Astrocyte of the spinal cord (primary cell): ENCODE results near the gene LRRC59.

Experiments used
- DNase-seq: peaks from one replicate; pipeline ENCODE4 v3.0.0; 2011; ENCODE audit warnings: low read depth, low spot score
- H3K4me3 ChIP-seq: 2 replicates; pipeline ENCODE4 v1.5.1; 2011; ENCODE audit warnings: low read depth, mild to moderate bottlenecking, low read length, moderate library complexity
- in situ Hi-C: cut with HindIII; loops from 2 replicates; pipeline ENCODE4 v1.10.0; 2017; ENCODE audit warnings: low sequenced_read_pairs
- TF ChIP-seq, protein P1 (sequence below): IDR thresholded peaks from 2 replicates; pipeline ENCODE4 v1.5.1; 2012; ENCODE audit warnings: low read depth, mild to moderate bottlenecking, low read length, inconsistent platforms

Gene LRRC59

DNA sequence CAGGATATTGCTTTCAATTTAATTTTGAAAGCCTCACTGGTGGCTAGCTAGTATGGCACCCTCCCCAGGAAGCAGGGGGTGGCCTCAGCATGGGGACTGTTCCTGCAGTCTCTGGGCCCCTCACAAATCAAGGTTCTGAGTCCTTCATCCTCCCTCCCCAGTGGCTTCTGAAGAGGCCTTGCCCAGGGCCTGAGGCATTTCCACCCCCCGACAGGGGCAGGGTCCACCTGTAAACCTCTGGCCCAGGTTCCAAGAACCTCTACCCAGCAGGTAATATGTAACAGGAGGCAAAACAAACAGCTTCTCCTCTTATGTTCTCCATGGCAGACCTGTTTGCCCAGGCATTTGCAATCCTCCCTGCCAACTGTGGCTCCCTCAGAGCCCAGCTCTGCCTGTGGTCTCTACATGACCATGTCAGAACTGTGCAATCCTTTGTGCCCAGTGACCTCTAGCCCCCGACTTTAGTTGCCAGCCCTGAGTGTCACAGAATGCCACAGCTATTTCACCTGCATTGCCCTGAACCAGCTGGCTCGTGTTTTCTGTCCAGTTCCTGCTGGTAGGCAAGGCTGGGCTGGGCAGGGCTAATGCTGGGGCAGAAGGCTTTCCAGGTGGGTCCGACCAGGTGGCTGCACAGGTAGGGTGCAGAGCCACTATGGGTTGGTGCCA is 43.0 kb upstream of the LRRC59 start:
- no peak for DNase-seq
- in situ Hi-C loops: no loop called here
- H3K4me3 ChIP-seq: no peak overlapping the region
- TF ChIP-seq, protein P1, sequence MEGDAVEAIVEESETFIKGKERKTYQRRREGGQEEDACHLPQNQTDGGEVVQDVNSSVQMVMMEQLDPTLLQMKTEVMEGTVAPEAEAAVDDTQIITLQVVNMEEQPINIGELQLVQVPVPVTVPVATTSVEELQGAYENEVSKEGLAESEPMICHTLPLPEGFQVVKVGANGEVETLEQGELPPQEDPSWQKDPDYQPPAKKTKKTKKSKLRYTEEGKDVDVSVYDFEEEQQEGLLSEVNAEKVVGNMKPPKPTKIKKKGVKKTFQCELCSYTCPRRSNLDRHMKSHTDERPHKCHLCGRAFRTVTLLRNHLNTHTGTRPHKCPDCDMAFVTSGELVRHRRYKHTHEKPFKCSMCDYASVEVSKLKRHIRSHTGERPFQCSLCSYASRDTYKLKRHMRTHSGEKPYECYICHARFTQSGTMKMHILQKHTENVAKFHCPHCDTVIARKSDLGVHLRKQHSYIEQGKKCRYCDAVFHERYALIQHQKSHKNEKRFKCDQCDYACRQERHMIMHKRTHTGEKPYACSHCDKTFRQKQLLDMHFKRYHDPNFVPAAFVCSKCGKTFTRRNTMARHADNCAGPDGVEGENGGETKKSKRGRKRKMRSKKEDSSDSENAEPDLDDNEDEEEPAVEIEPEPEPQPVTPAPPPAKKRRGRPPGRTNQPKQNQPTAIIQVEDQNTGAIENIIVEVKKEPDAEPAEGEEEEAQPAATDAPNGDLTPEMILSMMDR: no peak

DNA sequence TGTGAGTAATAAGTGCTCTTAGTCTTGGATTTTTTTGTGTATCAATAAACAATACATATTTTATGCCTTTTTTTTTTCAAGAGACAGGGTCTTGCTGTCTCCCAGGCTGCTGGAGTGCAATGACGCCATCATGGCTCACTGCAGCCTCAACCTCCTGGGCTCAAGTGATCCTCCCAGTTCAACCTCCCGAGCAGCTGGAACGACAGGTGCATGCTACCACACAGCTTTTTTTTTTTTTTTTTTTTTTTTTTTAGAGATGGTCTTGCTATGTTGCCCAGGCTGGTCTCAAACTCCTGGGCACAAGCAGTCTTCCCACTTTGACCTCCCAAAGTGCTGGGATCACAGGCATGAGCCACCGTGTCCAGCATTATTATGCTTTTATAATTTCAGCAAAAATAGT is 41.7 kb upstream of the LRRC59 start:
- TF ChIP-seq, protein P1: no peak
- H3K4me3 ChIP-seq: no peak overlapping the region
- DNase-seq: no peak
- in situ Hi-C loops: no loop called here

DNA sequence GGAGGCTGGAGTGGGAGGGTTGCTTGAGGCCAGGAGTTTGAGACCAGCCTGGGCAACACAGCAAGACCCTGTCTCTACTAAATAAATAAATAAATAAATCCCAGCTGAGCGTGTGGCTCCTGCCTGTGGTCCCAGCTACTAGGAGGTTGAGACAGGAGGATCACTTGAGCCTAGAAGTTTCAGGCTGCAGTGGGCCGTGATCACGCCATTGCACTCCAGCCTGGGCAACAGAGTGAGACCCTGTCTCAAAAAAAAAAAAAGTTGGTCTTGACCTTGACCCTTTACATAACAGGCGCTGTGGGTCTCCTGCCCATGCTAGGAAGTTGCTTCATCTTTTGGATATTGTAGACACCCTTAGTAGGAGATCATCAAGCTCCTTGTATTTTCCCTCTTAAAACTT is 40.1 kb upstream of the LRRC59 start:
- DNase-seq: no peak
- TF ChIP-seq, protein P1: no peak
- in situ Hi-C loops: no loop called here
- H3K4me3 ChIP-seq: no peak overlapping the region

DNA sequence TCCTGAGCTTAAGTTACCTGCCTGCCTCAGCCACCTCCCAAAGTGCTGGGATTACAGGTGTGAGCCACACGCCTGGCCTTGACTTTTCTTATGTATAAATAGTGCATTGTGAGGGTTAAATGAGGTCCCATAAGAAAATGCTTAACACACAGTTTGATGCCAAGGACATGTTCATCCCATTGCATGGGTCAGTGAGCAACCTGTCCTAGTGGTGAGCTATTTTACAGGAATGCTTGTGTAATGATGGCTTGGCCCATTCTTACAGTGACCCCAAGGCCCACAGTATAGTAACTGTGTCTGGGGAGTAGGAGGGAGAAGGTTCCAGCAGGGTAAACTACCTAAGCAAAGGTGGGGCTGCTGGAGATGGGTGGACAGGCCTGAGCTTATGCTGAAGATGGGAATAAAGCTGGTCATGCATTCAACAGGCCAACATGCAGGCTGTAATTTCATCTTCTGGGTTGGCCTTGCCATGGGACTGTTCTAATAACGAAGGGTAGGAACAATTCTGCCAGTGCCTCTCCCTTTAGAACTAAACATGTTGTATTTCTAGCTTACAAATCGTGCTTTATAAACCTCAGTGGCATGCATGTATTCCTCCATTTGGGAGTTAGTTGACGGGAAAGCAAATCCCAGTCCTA is 34.9 kb upstream of the LRRC59 start:
- TF ChIP-seq, protein P1: no peak
- no peak overlapping the region for H3K4me3 ChIP-seq
- in situ Hi-C loops: no loop called here
- no peak for DNase-seq

DNA sequence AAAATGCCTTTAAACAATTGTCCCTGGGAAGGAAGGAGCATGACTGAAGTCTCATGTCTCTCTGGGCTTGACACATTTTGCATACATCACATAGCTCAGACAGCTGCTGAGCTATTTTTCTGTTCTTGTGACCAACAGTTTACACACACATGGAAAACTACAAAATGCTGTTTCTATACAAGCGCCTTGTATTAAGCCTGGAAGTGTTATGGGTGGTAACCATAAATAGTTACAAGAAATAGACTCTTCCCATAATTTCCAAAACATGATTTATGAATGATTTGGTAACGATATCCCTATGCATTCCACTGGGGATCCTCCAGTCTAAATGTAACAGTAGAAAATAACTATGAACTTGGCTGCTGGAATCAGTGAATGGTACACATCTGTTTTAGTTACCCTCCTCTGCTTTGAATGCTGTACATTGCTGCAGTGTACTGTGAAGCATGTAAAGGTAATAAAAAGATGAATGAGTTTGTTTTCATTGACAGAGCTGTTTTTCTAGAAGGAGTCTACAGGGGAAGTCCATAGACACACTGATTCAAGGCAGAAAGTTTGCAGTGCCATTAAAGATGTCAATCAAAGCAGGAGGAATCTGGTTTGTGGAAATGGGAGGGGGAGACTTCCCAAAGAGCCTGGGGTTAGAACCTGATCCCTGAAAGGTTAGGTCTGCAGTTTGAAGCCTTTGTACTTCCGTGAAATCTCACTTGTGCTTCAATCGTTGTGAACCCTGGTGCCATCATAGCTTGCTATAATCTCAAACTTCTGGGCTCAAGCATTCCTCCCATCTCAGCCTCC is 33.7 kb upstream of the LRRC59 start:
- TF ChIP-seq, protein P1: no peak
- DNase-seq: no peak
- in situ Hi-C loops: no loop called here
- H3K4me3 ChIP-seq: no peak overlapping the region

DNA sequence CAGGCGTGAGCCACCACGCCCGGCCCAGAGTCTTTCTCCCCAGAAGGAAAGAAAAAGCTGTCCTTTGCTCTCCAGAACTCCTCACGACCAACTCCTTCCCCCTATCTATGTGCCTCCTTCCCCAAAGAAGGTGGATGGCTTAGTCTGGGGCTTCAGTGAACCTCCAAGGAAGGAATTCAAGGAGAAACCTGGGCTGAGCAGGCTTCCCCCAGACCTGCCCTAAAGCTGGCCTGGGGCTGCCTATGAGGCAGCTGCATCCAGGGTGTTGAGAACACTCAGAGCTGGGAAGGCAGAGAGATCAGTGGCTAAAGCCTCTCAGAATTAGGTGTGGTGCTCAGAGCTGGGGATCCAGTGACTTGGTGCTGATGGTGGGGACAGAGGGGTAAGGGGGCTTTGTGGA is 32.5 kb upstream of the LRRC59 start:
- in situ Hi-C loops: no loop called here
- no peak overlapping the region for H3K4me3 ChIP-seq
- no peak for DNase-seq
- TF ChIP-seq, protein P1: no peak
